ENCODE measurements around the gene HS3ST5.
"Not testable (repeated sequence)": the region's sequence is repeated elsewhere in the genome, so short reads cannot be mapped to it uniquely, and the experiment has no call there.

DNA sequence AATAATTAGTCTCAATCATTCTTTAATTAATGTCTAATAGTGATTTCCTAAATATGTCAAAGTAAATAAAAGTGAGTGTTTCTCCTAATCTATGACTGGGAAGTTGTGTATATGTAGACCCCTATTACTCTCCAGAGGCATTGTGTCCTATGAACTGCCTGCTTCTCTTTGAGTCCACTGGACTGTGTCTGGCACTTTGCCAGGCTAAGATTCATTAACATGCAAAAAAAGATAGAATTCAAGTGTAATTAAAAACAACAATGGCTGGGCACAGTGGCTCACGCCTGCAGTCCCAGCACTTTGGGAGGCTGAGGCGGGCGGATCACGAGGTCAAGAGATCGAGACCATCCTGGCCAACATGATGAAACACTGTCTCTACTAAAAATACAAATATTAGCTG lies 298.3 kb downstream of the HS3ST5 start:
- TF ChIP-seq, protein P1, sequence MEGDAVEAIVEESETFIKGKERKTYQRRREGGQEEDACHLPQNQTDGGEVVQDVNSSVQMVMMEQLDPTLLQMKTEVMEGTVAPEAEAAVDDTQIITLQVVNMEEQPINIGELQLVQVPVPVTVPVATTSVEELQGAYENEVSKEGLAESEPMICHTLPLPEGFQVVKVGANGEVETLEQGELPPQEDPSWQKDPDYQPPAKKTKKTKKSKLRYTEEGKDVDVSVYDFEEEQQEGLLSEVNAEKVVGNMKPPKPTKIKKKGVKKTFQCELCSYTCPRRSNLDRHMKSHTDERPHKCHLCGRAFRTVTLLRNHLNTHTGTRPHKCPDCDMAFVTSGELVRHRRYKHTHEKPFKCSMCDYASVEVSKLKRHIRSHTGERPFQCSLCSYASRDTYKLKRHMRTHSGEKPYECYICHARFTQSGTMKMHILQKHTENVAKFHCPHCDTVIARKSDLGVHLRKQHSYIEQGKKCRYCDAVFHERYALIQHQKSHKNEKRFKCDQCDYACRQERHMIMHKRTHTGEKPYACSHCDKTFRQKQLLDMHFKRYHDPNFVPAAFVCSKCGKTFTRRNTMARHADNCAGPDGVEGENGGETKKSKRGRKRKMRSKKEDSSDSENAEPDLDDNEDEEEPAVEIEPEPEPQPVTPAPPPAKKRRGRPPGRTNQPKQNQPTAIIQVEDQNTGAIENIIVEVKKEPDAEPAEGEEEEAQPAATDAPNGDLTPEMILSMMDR (IDR thresholded peaks at IDR 0.05): not testable (repeated sequence)
- not testable (repeated sequence) for TF ChIP-seq POLR2A (IDR thresholded peaks at IDR 0.05)

All from thyroid gland (tissue), 4 donors.